Endothelial cell of umbilical vein (primary cell): Measurements from ENCODE around the gene MYH9.

Experiments used
- FOS ChIP-seq: IDR thresholded peaks from 2 replicates; pipeline ENCODE4 v1.6.1; 2011; ENCODE audit warnings: mild to moderate bottlenecking, low read length, moderate library complexity, borderline replicate concordance; ENCODE audit not compliant: insufficient read depth
- JUN ChIP-seq: IDR thresholded peaks from 2 replicates; pipeline ENCODE4 v1.6.1; 2011; ENCODE audit warnings: borderline replicate concordance, low read depth; ENCODE audit not compliant: insufficient read length, insufficient read depth
- POLR2A ChIP-seq: IDR thresholded peaks from 2 replicates; pipeline ENCODE4 v1.6.1; 2012; ENCODE audit warnings: low read depth, mild to moderate bottlenecking, control low read depth, low read length
- POLR2AphosphoS5 ChIP-seq: IDR thresholded peaks from 2 replicates; pipeline ENCODE4 v1.6.1; 2012; ENCODE audit warnings: low read depth, mild to moderate bottlenecking, control low read depth, low read length, moderate library complexity; ENCODE audit not compliant: insufficient read depth
- TF ChIP-seq, protein P1 (sequence below), 2 donors: IDR thresholded peaks; 1 replicate in 1 of 2; 2 replicates in 1 of 2; pipeline ENCODE4 v1.5.1; 2011; ENCODE audit warnings: low read length in 2 of 2, mild to moderate bottlenecking in 2 of 2, moderate library complexity in 2 of 2, control low read depth in 1 of 2, inconsistent platforms in 1 of 2, low read depth in 1 of 2; ENCODE audit not compliant: insufficient read depth in 1 of 2; ENCODE audit errors: extremely low read depth in 1 of 2

GRCh38 chr22:36304429-36304828 lies 83.3 kb downstream of the MYH9 start:
- TF ChIP-seq POLR2A (no peak), POLR2AphosphoS5 (no peak), FOS (no peak), JUN (no peak)
- TF ChIP-seq, protein P1, sequence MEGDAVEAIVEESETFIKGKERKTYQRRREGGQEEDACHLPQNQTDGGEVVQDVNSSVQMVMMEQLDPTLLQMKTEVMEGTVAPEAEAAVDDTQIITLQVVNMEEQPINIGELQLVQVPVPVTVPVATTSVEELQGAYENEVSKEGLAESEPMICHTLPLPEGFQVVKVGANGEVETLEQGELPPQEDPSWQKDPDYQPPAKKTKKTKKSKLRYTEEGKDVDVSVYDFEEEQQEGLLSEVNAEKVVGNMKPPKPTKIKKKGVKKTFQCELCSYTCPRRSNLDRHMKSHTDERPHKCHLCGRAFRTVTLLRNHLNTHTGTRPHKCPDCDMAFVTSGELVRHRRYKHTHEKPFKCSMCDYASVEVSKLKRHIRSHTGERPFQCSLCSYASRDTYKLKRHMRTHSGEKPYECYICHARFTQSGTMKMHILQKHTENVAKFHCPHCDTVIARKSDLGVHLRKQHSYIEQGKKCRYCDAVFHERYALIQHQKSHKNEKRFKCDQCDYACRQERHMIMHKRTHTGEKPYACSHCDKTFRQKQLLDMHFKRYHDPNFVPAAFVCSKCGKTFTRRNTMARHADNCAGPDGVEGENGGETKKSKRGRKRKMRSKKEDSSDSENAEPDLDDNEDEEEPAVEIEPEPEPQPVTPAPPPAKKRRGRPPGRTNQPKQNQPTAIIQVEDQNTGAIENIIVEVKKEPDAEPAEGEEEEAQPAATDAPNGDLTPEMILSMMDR (IDR thresholded peaks at IDR 0.05; ENCODE audit: extremely low read depth in 1 of 2, insufficient read depth in 1 of 2, low read depth in 1 of 2, low read length in 2 of 2), result no peak
